NCI-H69 (cell line): ENCODE results near the gene RNH1.

Experiments
- DNase-seq: peaks from one replicate; lab custom pipeline; 2025; lab: John Stamatoyannopoulos, UW

Gene RNH1

GRCh38 chr11:459511-460220 lies 47.4 kb downstream of the RNH1 start:
- no peak for DNase-seq

- no peak for DNase-seq
These were observed 49.8 kb downstream of the RNH1 start for GRCh38 chr11:457111-457760.

GRCh38 chr11:456533-456932 lies 50.5 kb downstream of the RNH1 start:
- DNase-seq, result no peak

DNA sequence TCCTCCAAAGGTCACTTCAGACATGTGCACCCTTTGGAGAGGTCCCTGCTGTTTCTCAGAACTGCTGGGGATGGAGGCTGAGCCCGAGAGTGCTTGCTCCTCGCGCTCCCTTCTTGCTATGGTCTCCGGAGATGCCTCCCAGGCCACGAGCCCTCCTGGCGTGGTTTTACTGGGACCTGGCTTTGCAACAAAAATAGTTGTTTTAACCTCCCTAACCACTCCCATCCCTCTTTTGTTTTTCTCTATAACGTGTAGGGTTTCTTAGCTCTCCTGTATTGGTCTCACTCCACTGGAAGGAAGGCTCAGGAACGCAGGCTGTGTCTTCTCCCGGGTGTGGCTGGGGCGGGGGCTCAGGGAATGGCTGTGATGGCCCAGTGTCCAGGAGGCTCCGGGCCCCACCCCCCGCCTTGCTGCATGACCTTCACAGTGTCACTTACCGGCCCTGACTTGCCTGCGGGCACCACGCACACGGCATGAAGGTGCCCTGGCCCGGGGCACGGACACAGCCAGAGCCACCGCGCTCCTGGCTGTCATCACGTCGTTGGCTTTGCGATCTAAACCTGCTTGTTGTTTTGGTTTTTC lies 51.4 kb downstream of the RNH1 start:
- no peak for DNase-seq

GRCh38 chr11:454801-455565 lies 52.1 kb downstream of the RNH1 start:
- DNase-seq, result no peak

DNA sequence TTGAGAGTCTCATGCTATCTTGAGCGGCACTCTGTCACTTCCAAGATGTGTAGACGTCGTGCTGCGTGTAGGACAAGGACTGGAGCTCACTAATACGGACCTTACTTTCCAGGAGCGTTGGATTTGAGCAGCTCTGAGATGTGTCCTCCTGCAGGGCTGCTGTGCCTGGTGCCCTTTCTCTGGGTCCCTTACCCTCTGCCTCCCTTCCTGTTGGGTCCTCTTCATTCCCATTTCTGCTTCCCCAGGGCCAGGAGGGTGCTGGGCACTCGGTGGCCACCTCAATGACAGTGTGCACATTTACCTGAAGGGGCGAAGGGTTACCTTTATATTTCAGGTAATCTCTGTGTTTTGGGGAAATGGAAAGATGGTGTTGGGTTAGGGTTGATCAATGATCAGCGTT lies 53.0 kb downstream of the RNH1 start:
- DNase-seq, result no peak

GRCh38 chr11:453564-453963 lies 53.5 kb downstream of the RNH1 start:
- DNase-seq, result no peak

DNA sequence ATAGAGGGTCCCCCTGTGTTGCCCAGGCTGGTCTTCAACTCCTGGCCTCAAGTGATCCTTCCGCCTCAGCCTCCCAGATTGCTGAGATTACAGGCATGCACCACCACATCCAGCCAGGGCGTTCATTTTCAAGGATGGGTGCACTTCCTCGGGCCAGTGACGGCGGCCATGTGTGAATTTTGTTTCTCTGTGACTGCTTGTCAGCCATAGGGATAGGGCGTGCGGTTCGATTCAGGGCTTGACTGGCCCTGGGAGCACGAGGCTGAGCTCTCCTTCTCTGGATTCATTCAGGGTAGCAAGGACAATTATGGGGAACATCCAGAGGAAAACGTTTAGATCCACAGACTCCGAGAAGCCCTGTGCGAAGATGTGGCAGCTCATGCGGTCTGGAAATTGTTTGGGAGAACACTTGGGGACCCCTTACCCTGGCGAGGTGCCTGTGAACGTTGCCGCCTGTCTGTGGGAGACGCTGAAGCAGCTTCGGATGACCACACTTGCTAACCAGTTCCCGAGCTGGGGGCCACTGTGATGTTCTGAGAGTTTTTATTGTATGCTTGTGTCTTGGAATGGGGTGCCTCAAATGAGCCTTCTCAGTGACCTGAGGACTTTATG lies 54.0 kb downstream of the RNH1 start:
- DNase-seq, result no peak

- DNase-seq, result no peak
These were observed 54.8 kb downstream of the RNH1 start for GRCh38 chr11:452203-452744.

- no peak for DNase-seq
These were observed 55.3 kb downstream of the RNH1 start for GRCh38 chr11:451738-452137.

GRCh38 chr11:450809-451451 lies 56.1 kb downstream of the RNH1 start:
- DNase-seq, result peak; percentile 74

- peak; percentile 98 for DNase-seq
These were observed 56.9 kb downstream of the RNH1 start, which contains the start of gene PTDSS2 for GRCh38 chr11:449889-450808. TSS of gene PTDSS2 (plus strand) at chr11:450279. CDS start at chr11:450456, 177 bp downstream.

- peak; percentile 98 for DNase-seq
These were observed 58.9 kb downstream of the RNH1 start for GRCh38 chr11:447923-448731.

GRCh38 chr11:446891-447290 lies 60.2 kb downstream of the RNH1 start:
- DNase-seq, result peak; percentile 85

- peak; percentile 51 for DNase-seq
These were observed 61.1 kb downstream of the RNH1 start for GRCh38 chr11:445765-446588.
